RWPE1 (cell line): ENCODE data around the gene FFAR3.
"Not testable (repeated sequence)": the region's sequence is repeated elsewhere in the genome, so short reads cannot be mapped to it uniquely, and the experiment has no call there.

ENCODE experiments used
- CTCF ChIA-PET: fragments of 350-600 bp; sonication (Branson Sonifier 250); formaldehyde crosslinking; extraction: SDS; loops from one replicate; lab custom pipeline; 2021; lab: Yijun Ruan, JAX
- POLR2A ChIA-PET: fragments of 400-600 bp; formaldehyde crosslinking; extraction: SDS; loops from one replicate; lab custom pipeline; 2020; ENCODE audit warnings: antibody characterized with exemption; ENCODE audit not compliant: low non-redundant PET; lab: Yijun Ruan, JAX
- DNase-seq: peaks from one replicate; pipeline ENCODE4 v3.0.0; 2012; ENCODE audit warnings: low spot score
- H3K27ac ChIP-seq: fragments of 450-650 bp; 2 replicates; pipeline ENCODE4 v1.5.1; 2017
- TF ChIP-seq, protein P1 (sequence below): fragments of 450-650 bp; conservative IDR thresholded peaks from 2 replicates; pipeline ENCODE4 v1.5.1; 2017; ENCODE audit warnings: low read depth, mild to moderate bottlenecking

Gene FFAR3

DNA sequence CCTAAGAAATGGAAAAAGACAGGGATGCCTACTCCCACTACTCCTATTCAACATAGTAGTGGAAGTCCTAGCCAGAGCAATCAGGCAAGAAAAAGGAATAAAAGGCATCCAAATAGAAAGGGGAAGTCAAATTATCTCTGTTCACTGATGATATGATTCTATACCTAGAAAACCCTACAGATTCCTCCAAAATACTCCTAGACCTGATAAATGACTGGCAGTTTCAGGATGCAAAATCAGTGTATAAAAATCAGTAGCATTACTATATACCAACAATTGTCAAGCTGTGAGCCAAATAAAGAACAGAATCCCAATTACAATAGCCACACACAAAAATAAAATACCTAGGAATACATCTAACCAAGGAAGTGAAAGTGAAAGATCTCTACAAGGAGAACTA, 11.3 kb downstream of the FFAR3 start:
- no peak for DNase-seq
- no peak overlapping the region for H3K27ac ChIP-seq
- CTCF ChIA-PET = no interaction called here
- TF ChIP-seq, protein P1, sequence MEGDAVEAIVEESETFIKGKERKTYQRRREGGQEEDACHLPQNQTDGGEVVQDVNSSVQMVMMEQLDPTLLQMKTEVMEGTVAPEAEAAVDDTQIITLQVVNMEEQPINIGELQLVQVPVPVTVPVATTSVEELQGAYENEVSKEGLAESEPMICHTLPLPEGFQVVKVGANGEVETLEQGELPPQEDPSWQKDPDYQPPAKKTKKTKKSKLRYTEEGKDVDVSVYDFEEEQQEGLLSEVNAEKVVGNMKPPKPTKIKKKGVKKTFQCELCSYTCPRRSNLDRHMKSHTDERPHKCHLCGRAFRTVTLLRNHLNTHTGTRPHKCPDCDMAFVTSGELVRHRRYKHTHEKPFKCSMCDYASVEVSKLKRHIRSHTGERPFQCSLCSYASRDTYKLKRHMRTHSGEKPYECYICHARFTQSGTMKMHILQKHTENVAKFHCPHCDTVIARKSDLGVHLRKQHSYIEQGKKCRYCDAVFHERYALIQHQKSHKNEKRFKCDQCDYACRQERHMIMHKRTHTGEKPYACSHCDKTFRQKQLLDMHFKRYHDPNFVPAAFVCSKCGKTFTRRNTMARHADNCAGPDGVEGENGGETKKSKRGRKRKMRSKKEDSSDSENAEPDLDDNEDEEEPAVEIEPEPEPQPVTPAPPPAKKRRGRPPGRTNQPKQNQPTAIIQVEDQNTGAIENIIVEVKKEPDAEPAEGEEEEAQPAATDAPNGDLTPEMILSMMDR = no peak
- POLR2A ChIA-PET = no interaction called here

DNA sequence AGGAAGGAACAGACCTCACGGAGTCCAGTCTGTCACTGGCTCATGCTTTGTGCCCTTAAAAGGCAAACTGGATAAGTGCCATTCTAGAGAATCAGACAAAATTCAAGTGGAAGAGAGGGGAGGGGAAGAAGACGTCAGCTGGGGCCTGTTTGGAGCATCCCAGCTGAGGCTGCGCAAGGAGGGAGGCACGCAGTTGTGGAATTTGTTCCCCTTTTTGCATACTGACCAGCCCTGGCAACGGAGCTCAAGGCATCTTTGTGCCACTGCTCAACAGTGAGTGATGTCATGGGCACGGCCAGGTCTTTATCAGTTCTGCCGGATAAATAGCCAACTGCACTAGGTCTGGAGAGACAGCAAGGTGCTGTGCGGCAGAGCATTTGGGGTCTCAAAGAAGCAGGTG, 12.5 kb downstream of the FFAR3 start, which contains the start of gene GPR42:
Gene GPR42 (plus strand): TSS at position 347 of the 400 bp plus-strand sequence. CDS start 292 bp downstream, outside the sequence.
- TF ChIP-seq, protein P1 = no peak
- POLR2A ChIA-PET = no interaction called here
- CTCF ChIA-PET = no interaction called here
- H3K27ac ChIP-seq = no peak within 1 kb of the TSS
- DNase-seq = no peak

DNA sequence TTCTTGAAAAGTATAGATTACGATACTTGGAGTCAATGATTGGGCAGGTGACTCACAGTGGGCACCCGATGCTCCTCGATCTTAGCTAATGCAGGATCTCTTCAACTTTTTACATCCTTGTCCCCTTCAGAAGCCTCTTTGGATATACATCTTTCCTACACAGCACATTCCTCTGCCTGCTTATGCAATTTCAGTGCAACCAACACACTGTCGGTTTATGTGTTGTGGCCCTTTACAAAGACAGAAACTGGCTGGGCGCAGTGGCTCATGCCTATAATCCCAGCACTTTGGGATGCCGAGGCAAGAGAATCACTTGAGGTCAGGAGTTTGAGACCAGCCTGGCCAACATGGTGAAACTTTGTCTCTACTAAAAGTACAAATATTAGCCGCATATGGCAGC, 15.2 kb downstream of the FFAR3 start:
- no peak for DNase-seq
- POLR2A ChIA-PET = no interaction called here
- no peak overlapping the region for H3K27ac ChIP-seq
- CTCF ChIA-PET = no interaction called here
- TF ChIP-seq, protein P1 = no peak

DNA sequence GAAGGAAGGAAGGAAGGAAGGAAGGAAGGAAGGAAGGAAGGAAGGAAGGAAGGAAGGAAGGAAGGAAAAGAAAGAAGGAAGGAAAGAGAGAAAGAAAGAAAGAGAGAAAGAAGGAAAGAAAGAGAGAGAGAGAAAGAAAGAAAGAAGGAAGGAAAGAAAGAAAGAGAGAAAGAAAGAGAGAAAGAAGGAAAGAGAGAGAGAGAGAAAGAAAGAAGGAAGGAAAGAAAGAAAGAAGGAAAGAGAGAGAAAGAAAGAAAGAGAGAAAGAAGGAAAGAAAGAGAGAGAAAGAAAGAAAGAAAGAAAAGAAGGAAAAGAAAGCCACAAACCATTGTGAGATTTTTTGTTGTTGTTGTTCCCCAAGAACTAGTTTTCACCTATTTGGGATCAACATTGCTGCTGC, 15.8 kb downstream of the FFAR3 start:
- DNase-seq, H3K27ac ChIP-seq, POLR2A ChIA-PET, CTCF ChIA-PET: not testable (repeated sequence)

DNA sequence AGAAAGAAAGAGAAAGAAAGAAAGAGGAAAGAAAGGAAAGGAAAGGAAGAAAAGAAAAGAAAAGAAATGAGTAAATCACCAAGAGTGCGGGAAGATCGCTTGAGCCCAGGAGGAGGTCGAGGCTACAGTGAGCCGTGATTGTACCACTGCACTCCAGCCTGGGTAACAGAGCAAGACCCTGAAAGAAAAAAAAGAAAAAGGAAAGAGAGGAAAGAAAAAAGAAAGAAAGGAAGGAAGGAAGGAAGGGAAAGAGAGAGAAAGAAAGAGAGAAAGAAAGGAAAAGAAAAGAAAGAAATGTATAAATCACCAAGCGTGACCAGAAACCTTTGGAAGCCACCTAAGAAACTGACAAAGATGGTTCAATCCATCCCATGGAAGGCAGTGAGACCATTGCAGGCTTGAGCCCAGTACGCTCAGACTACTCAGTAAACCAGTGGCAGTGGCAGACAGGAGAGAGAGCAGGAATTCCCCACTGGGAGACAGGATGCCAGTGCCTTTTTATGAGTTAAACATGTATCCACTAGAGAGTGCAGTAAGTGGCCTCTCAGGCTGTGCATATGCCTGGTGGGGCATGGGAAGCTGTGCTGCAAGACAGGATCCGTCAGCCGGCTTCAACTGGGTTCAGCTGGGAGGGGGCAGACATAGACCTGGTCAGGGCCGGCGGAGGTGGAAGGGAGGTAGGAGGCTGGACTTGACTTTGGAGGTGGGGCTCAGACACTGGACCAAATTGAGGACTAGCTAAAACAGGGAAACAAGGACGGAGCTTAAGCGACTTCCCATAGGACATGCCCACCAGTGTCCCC, 17.4 kb downstream of the FFAR3 start:
- TF ChIP-seq, protein P1 = no peak
- H3K27ac ChIP-seq = no peak overlapping the region
- CTCF ChIA-PET = no interaction called here
- POLR2A ChIA-PET = interaction anchor here (0.6 kb wide), 1 partner anchor 438 kb away, joined by 3 read pairs; no protein-coding TSS in a partner anchor
- DNase-seq = no peak

DNA sequence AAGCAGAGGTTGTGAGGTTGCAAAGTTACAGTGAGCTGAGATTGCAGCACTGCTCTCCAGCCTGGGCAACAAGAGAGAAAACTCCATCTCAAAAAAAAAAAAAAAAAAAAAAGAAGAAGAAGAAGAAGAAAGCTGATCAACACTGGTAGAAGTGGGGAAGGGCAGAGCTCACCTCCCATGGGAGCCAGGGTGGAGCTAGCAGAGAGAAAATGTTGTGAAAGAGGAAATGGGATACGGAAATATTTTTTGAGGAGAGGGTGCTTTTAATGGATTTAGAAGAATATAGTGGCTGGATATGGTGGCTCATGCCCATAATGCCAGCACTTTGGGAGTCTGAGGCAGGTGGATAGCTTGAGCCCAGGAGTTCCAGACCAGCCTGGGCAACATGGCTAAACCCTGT, 19.4 kb downstream of the FFAR3 start:
- ChIA-PET CTCF (interaction anchor here (0.7 kb wide), 1 partner anchor 25 kb away, joined by 3 read pairs; no protein-coding TSS in a partner anchor), POLR2A (no interaction called here)
- TF ChIP-seq, protein P1 = no peak
- DNase-seq = no peak
- no peak overlapping the region for H3K27ac ChIP-seq

DNA sequence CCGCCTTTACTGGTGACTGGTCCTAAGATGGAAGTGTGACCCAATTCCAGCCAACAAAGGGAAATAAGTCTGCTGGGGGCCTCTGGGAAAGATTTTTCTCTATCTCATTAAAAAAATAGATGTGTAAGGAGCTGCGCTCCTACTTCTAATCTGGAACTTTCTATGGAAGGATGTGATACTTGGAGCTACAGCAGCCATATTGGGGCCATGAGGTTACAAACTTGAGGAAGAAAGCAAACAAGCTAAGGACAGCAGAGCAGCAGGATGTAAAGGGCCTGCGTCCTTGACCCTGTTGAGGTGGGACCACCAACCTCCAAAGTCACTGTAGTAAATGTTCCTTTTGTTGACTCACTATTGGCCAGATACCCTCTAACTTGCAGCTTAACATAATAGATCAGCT, 20.1 kb downstream of the FFAR3 start:
- no peak overlapping the region for H3K27ac ChIP-seq
- POLR2A ChIA-PET = no interaction called here
- CTCF ChIA-PET = interaction anchor here (0.6 kb wide), 1 partner anchor 14 kb away, joined by 3 read pairs; no protein-coding TSS in a partner anchor
- no peak for DNase-seq
- TF ChIP-seq, protein P1 = no peak

DNA sequence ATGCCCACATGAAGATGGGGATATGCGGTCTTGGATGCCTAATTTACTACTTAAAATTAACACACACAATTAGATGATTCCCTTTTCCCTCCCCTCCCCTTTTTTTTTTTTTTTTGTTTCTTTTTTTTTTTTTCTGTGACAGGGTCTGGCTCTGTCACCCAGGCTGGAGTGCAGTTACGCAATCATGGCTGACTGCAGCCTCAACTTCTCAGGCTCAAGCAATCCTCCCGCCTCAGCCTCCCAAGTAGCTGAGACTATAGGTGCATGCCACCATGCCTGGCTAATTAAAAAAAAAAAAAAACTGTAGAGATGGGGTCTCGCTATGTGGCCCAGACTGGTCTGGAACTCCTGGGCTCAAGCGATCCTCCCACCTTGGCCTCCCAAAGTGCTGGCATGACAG, 21.3 kb downstream of the FFAR3 start:
- CTCF ChIA-PET, POLR2A ChIA-PET, H3K27ac ChIP-seq, DNase-seq: not testable (repeated sequence)
